Mucosa of rectum (tissue), 2 donors: Measurements from ENCODE around the gene EIPR1.
"Not testable (repeated sequence)": the region's sequence is repeated elsewhere in the genome, so short reads cannot be mapped to it uniquely, and the experiment has no call there.

Experiments
- H3K27ac ChIP-seq, 2 donors: one replicate each; pipeline ENCODE4 v1.7.0; 2013; ENCODE audit warnings: inconsistent platforms in 2 of 2, low read depth in 2 of 2, low read length in 2 of 2
- H3K27me3 ChIP-seq, 2 donors: one replicate each; pipeline ENCODE4 v1.7.0; 2013; ENCODE audit warnings: low read length in 2 of 2; ENCODE audit not compliant: control insufficient read depth in 2 of 2, insufficient read depth in 2 of 2
- H3K36me3 ChIP-seq, 2 donors: one replicate each; pipeline ENCODE4 v1.7.0; 2013; ENCODE audit warnings: low read length in 2 of 2; ENCODE audit not compliant: control insufficient read depth in 2 of 2, insufficient read depth in 2 of 2
- H3K4me1 ChIP-seq, 2 donors: one replicate each; pipeline ENCODE4 v1.7.0; 2013; ENCODE audit warnings: low read length in 2 of 2, mild to moderate bottlenecking in 1 of 2; ENCODE audit not compliant: control insufficient read depth in 2 of 2, insufficient read depth in 2 of 2
- H3K4me3 ChIP-seq, 2 donors: one replicate each; pipeline ENCODE4 v1.7.0; 2013; ENCODE audit warnings: low read length in 2 of 2
- H3K9ac ChIP-seq, 2 donors: one replicate each; pipeline ENCODE4 v1.7.0; 2013; ENCODE audit warnings: low read length in 2 of 2, low read depth in 1 of 2, mild to moderate bottlenecking in 1 of 2
- H3K9me3 ChIP-seq, 2 donors: one replicate each; pipeline ENCODE4 v1.7.0; 2013; ENCODE audit warnings: low read length in 2 of 2; ENCODE audit not compliant: control insufficient read depth in 2 of 2
- donor health status: healthy.
- donor health status: Normal muscosa, but diverticular disease.

Gene EIPR1

GRCh38 chr2:3290655-3291054 lies 87.0 kb downstream of the EIPR1 start:
- Histone ChIP-seq H3K27me3 (no peaks in the 10 kb centered on the region), H3K36me3 (no peaks in the 10 kb centered on the region), H3K4me3 (no peak overlapping the region), H3K4me1 (no peaks in the 10 kb centered on the region), H3K9me3 (no peaks in the 10 kb centered on the region), H3K27ac (no peak overlapping the region), H3K9ac (no peak overlapping the region)

- H3K27me3 ChIP-seq, result no peaks in the 10 kb centered on the region
- no peak overlapping the region for H3K27ac ChIP-seq
Measured at GRCh38 chr2:3289971-3290370, 87.6 kb downstream of the EIPR1 start.

DNA sequence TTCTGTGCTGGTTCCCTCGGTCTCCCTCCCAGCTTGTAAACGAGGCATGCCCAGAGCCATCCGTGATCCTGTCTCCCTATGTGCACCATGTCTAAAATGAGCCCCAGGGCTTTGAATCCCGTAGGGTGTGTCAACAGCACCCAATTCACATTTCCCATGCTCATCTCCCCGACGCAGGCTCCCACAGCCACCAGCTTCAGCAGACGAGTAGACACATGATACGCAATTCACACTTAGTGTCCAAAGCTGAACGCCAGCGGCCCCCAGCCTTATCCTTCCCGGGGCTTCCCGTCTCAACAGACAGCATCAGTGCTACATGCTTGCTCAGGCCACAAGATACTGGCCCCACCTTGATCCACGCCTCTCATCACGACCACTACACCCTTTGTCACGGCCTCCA lies 88.1 kb downstream of the EIPR1 start:
- no peak overlapping the region for H3K9ac ChIP-seq
- H3K4me1 ChIP-seq, result no peaks in the 10 kb centered on the region
- H3K27me3 ChIP-seq, result no peaks in the 10 kb centered on the region
- H3K36me3 ChIP-seq, result no peaks in the 10 kb centered on the region
- no peak overlapping the region for H3K4me3 ChIP-seq
- H3K9me3 ChIP-seq, result no peaks in the 10 kb centered on the region
- H3K27ac ChIP-seq, result no peak overlapping the region

More at GRCh38 chr2:3289971-3290370, 87.6 kb downstream of the EIPR1 start:
- Histone ChIP-seq H3K9me3 (no peaks in the 10 kb centered on the region), H3K36me3 (no peaks in the 10 kb centered on the region), H3K9ac (no peak overlapping the region), H3K4me1 (no peaks in the 10 kb centered on the region), H3K4me3 (no peak overlapping the region)

- Histone ChIP-seq H3K36me3 (no peaks in the 10 kb centered on the region), H3K9ac (no peak overlapping the region), H3K27me3 (no peaks in the 10 kb centered on the region), H3K4me3 (no peak overlapping the region), H3K27ac (no peak overlapping the region), H3K9me3 (no peaks in the 10 kb centered on the region), H3K4me1 (no peaks in the 10 kb centered on the region)
Measured at GRCh38 chr2:3289171-3289515, 88.5 kb downstream of the EIPR1 start.

GRCh38 chr2:3288470-3289170 lies 89.0 kb downstream of the EIPR1 start:
- H3K9ac ChIP-seq, result no peak overlapping the region
- H3K27me3 ChIP-seq, result no peaks in the 10 kb centered on the region
- H3K9me3 ChIP-seq, result no peaks in the 10 kb centered on the region
- H3K27ac ChIP-seq, result no peak overlapping the region
- H3K4me3 ChIP-seq, result no peak overlapping the region
- no peaks in the 10 kb centered on the region for H3K36me3 ChIP-seq
- no peaks in the 10 kb centered on the region for H3K4me1 ChIP-seq

GRCh38 chr2:3287896-3288295 lies 89.7 kb downstream of the EIPR1 start:
- no peaks in the 10 kb centered on the region for H3K27me3 ChIP-seq
- no peak overlapping the region for H3K27ac ChIP-seq
- no peak overlapping the region for H3K9ac ChIP-seq
- no peaks in the 10 kb centered on the region for H3K9me3 ChIP-seq
- no peaks in the 10 kb centered on the region for H3K4me1 ChIP-seq
- no peaks in the 10 kb centered on the region for H3K36me3 ChIP-seq
- no peak overlapping the region for H3K4me3 ChIP-seq

- not testable (repeated sequence) for H3K4me3 ChIP-seq, H3K4me1 ChIP-seq, H3K9ac ChIP-seq, H3K27ac ChIP-seq, H3K9me3 ChIP-seq, H3K27me3 ChIP-seq, H3K36me3 ChIP-seq
Measured at GRCh38 chr2:3286646-3287036, 91.0 kb downstream of the EIPR1 start.

DNA sequence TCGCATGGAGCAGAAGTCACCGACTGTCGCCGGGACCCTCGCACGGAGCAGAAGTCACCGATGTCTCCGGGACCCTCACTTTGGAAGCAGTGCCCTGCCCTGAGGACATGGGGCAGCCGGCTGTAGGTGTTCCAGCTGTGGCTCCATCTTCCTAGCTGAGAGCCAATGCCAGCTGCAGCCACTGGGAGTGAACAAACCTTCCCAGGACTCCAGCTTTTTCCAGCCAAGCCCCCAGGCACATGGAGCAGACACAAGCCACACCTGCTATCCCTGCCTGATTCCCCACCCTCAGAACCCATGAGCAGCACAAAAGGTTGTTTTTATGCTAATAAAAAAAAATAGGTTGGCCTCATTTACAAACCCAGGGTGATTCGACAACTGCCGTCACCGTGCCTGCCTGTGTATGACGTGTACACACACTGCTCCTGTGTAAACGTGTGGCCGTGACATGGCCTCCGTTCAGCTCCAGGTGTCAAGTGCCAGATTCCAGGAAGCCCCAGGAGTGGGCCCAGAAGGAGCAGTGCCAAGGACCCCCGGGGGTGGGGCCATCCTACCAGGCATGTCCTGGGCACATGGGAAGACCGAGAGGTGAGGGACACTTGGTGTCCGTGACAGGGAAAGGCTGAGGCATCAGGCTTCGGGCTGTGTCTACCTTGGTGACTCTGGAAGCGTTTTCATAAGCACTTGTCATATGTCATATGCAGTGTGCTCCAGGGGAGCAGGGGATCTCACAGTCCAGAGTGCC lies 91.5 kb downstream of the EIPR1 start:
- Histone ChIP-seq H3K27ac (no peak overlapping the region), H3K9me3 (no peaks in the 10 kb centered on the region), H3K27me3 (no peaks in the 10 kb centered on the region), H3K36me3 (no peaks in the 10 kb centered on the region), H3K9ac (no peak overlapping the region), H3K4me3 (no peak overlapping the region), H3K4me1 (no peaks in the 10 kb centered on the region)

DNA sequence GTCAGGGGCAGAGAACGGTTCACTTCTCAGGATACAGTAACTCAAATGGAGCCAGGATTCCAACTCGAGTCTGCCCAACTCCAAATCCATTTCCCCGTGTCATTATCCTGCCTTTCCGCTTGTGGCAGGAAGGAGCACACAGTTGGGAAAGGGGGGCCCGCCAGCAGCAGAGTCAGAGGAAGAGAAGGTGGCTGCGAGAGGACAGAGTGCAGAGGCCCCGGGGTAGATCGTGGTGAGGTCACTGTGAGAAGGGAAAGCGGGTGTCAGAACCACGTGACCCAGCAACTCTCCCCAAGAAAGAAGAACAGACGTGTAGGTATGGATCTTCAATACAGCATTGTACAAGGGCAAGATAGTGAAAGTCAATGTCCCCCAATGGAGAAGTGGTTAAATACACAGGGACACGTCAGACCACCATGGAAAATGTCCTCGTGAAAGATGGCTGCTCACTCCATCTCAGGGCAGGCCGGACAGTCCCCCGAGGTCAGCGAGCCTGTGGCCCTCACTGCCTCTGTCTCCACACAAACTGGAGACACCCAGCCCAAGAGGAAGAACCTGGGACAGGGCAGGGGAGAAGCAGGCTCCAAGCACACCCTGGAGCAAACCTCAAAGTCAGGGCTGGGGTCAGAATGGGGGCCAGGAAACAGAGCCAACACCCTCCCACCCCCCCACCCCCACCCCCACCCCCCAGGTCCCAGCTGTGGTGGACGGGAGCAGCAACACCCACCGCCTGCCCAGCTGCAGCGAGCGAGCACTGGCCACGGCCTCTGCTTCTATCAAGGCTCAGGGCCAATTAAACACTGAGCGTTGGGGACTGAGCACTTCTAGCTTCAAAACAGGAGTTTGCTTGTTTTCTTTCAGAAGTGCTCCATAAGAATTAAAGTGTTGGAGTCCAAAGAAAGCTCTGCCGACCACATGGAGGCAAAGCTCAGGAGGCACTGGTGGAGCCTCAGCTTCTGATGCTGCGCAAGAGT lies 92.7 kb downstream of the EIPR1 start:
- Histone ChIP-seq H3K27me3 (no peaks in the 10 kb centered on the region), H3K9ac (no peak overlapping the region), H3K9me3 (no peaks in the 10 kb centered on the region), H3K27ac (no peak overlapping the region), H3K4me3 (no peak overlapping the region), H3K36me3 (no peaks in the 10 kb centered on the region), H3K4me1 (no peaks in the 10 kb centered on the region)
